IPS-18c (cell line): ENCODE measurements around the gene EPB41L2.

Experiments used
- H3K4me3 ChIP-seq: 2 replicates; pipeline ENCODE4 v1.7.0; 2013; ENCODE audit warnings: low read depth, mild to moderate bottlenecking, low read length, moderate library complexity; ENCODE audit not compliant: insufficient read depth
- H3K9me3 ChIP-seq: one replicate; pipeline ENCODE4 v1.6.1; 2013; ENCODE audit warnings: mild to moderate bottlenecking, low read length, moderate library complexity; ENCODE audit not compliant: control insufficient read depth, insufficient read depth

The EPB41L2 gene

GRCh38 chr6:130975325-130975724 is 87.7 kb downstream of the EPB41L2 start:
- Histone ChIP-seq H3K4me3 (no peak overlapping the region), H3K9me3 (no peaks in the 10 kb centered on the region)

GRCh38 chr6:130973521-130974277 is 89.3 kb downstream of the EPB41L2 start:
- no peak overlapping the region for H3K4me3 ChIP-seq

GRCh38 chr6:130971504-130971903 is 91.5 kb downstream of the EPB41L2 start:
- Histone ChIP-seq H3K9me3 (no peaks in the 10 kb centered on the region), H3K4me3 (no peak overlapping the region)

More at GRCh38 chr6:130973521-130974277, 89.3 kb downstream of the EPB41L2 start:
- no peaks in the 10 kb centered on the region for H3K9me3 ChIP-seq

- Histone ChIP-seq H3K4me3 (no peak overlapping the region), H3K9me3 (no peaks in the 10 kb centered on the region)
Observed at GRCh38 chr6:130970839-130971410, 92.1 kb downstream of the EPB41L2 start.

GRCh38 chr6:130969791-130970491 is 93.1 kb downstream of the EPB41L2 start:
- Histone ChIP-seq H3K4me3 (no peak overlapping the region), H3K9me3 (no peaks in the 10 kb centered on the region)

GRCh38 chr6:130969166-130969565 is 93.9 kb downstream of the EPB41L2 start:
- Histone ChIP-seq H3K9me3 (no peaks in the 10 kb centered on the region), H3K4me3 (no peak overlapping the region)

- no peaks in the 10 kb centered on the region for H3K9me3 ChIP-seq
- no peak overlapping the region for H3K4me3 ChIP-seq
Observed at GRCh38 chr6:130968476-130968875, 94.6 kb downstream of the EPB41L2 start.

- Histone ChIP-seq H3K9me3 (no peaks in the 10 kb centered on the region), H3K4me3 (no peak overlapping the region)
Observed at GRCh38 chr6:130967502-130968445, 95.3 kb downstream of the EPB41L2 start.

GRCh38 chr6:130966344-130966980 is 96.6 kb downstream of the EPB41L2 start:
- H3K4me3 ChIP-seq = no peak overlapping the region
- no peaks in the 10 kb centered on the region for H3K9me3 ChIP-seq

GRCh38 chr6:130965656-130966055 is 97.4 kb downstream of the EPB41L2 start:
- H3K4me3 ChIP-seq = no peak overlapping the region

GRCh38 chr6:130964808-130965604 is 98.0 kb downstream of the EPB41L2 start:
- Histone ChIP-seq H3K4me3 (no peak overlapping the region), H3K9me3 (no peaks in the 10 kb centered on the region)

More at GRCh38 chr6:130965656-130966055, 97.4 kb downstream of the EPB41L2 start:
- no peaks in the 10 kb centered on the region for H3K9me3 ChIP-seq

- Histone ChIP-seq H3K9me3 (no peaks in the 10 kb centered on the region), H3K4me3 (no peak overlapping the region)
Observed at GRCh38 chr6:130964289-130964688, 98.8 kb downstream of the EPB41L2 start.

- Histone ChIP-seq H3K4me3 (no peak overlapping the region), H3K9me3 (no peaks in the 10 kb centered on the region)
Observed at GRCh38 chr6:130962966-130963365, 100.1 kb downstream of the EPB41L2 start.

- no peaks in the 10 kb centered on the region for H3K9me3 ChIP-seq
- no peak overlapping the region for H3K4me3 ChIP-seq
Observed at GRCh38 chr6:130961148-130961547, 101.9 kb downstream of the EPB41L2 start.

- no peaks in the 10 kb centered on the region for H3K9me3 ChIP-seq
Observed at GRCh38 chr6:130959951-130960350, 103.1 kb downstream of the EPB41L2 start.

GRCh38 chr6:130958468-130958867 is 104.6 kb downstream of the EPB41L2 start:
- Histone ChIP-seq H3K9me3 (no peaks in the 10 kb centered on the region), H3K4me3 (no peak overlapping the region)

More at GRCh38 chr6:130959951-130960350, 103.1 kb downstream of the EPB41L2 start:
- H3K4me3 ChIP-seq = no peak overlapping the region
